ENCODE results near the gene GFRA4. TPM values are rescaled to one million over a fixed set of nuclear protein-coding genes. Genes with fewer than 3 reads are reported as not detected.

The GFRA4 gene, protein sequence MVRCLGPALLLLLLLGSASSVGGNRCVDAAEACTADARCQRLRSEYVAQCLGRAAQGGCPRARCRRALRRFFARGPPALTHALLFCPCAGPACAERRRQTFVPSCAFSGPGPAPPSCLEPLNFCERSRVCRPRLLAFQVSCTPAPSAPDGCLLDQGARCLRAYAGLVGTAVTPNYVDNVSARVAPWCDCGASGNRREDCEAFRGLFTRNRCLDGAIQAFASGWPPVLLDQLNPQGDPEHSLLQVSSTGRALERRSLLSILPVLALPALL
- total RNA-seq (2021): not detected in 2 replicates
- Bru-seq, nascent RNA: not detected
- BruChase-seq, experiment 1, labeled RNA remaining after a 2-hour chase: not detected
- not detected for BruChase-seq, experiment 2, labeled RNA remaining after a 6-hour chase
- long read RNA-seq: 0 reads

DNA sequence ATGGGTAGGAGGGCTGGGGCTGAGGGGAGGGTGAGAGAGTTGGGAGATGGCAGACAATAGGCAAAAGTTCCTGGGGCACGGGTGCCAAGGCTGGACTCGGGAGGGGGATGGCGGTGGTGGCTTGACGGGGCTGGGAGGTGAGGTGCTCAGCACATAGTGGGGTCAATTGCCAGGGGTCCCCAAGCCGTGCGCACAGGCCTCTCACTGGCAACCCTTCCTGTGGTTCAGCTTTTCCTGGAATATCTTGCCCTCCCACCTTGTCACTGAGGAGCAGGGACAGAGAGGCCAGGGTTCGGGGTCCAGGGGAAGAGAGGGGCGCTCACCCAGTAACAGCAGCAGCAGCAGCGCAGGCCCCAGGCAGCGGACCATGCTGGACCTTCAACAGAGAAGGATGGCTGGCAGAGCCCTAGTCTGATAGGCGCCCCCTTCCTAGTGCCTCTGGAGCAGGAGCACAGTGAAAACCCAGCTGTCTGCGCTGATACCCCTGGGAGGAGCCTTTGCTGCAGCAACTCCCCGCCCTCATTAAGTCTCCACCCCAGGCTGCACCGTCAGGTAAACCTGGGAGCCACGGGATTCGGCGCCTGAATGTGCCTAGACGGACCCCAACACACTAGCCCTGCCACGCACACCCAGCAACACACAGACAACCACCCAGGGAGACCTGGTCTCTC, at the start of gene GFRA4:
Gene GFRA4, minus strand, starts transcription at position 369 of the 671 bp plus-strand sequence. Its CDS starts 0 bp downstream, at position 369.
- intact Hi-C loops (cut with micrococcal nuclease; ENCODE audit: unreplicated experiment): no loop called here
- POLR2A ChIA-PET (ENCODE audit: low non-redundant PET): no interaction called here
- H3K36me3 ChIP-seq (ENCODE audit: insufficient read depth, low read length, poor library complexity, severe bottlenecking): no peaks in the 10 kb centered on the region

DNA sequence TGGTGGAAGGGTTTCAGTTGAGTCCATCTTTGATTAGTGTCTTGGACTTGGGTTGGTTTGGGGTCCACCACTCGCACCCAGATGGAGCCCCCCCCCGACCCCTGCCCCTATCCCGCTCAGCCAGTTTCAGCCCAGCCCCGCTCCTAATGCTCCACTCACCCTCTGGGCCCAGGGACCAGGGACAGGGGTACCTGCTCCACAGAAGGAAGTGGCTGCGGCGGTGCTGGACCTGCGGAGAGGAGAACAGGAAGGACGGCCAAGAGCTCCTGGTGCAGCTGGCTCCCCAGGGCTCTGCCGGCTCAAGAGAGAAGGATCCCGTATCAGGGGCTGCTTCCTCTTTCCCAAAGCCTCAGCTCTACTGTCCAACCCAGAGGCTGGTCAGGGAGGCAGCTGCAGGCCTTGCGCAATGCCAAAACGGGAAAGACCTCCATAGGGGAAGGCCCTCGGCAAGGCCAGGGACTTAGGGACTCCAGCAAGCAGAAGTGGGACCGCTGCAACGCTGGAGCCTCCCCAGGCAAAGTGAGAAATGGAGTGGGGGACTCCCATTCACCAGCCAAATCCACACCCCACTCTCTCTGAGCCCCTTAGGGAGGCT, 49.2 kb upstream of the GFRA4 start, which contains the start of gene SIGLEC1:
Gene SIGLEC1, minus strand, starts transcription at position 322 of the 595 bp plus-strand sequence. CDS start 5,472 bp downstream, outside the sequence.
- Histone ChIP-seq H3K36me3 (ENCODE audit: insufficient read depth, low read length, poor library complexity, severe bottlenecking) (no peaks in the 10 kb centered on the region), H3K4me3 (ENCODE audit: low read depth, low read length, poor library complexity, severe bottlenecking) (no peak within 1 kb of the TSS), H3K27ac (ENCODE audit: low read depth, low read length, poor library complexity, severe bottlenecking) (no peak within 1 kb of the TSS), H3K9me3 (ENCODE audit: low read depth, low read length, poor library complexity, severe bottlenecking) (no peaks in the 10 kb centered on the region), H3K4me1 (ENCODE audit: insufficient read depth, low read length, poor library complexity, severe bottlenecking) (no peaks in the 10 kb centered on the region), H3K27me3 (replicated peaks; ENCODE audit: insufficient read depth, low read depth, low read length, poor library complexity) (no peaks in the 10 kb centered on the region)
- DNase-seq (ENCODE audit: low spot score): no peak
- ChIA-PET CTCF (interaction anchor here (0.6 kb wide), 1 partner anchor 59 kb away, joined by 11 read pairs; no protein-coding TSS in a partner anchor), POLR2A (ENCODE audit: low non-redundant PET) (interaction anchor here (0.6 kb wide), 1 partner anchor 492 kb away, joined by 6 read pairs; no protein-coding TSS in a partner anchor)
- intact Hi-C loops (cut with micrococcal nuclease; ENCODE audit: unreplicated experiment): loop anchor here (5.0 kb wide), 2 partner anchors 150 to 495 kb away; no protein-coding TSS in a partner anchor
- BruUV-seq (replicated peaks): no TSS peak
- TF ChIP-seq, protein P1, sequence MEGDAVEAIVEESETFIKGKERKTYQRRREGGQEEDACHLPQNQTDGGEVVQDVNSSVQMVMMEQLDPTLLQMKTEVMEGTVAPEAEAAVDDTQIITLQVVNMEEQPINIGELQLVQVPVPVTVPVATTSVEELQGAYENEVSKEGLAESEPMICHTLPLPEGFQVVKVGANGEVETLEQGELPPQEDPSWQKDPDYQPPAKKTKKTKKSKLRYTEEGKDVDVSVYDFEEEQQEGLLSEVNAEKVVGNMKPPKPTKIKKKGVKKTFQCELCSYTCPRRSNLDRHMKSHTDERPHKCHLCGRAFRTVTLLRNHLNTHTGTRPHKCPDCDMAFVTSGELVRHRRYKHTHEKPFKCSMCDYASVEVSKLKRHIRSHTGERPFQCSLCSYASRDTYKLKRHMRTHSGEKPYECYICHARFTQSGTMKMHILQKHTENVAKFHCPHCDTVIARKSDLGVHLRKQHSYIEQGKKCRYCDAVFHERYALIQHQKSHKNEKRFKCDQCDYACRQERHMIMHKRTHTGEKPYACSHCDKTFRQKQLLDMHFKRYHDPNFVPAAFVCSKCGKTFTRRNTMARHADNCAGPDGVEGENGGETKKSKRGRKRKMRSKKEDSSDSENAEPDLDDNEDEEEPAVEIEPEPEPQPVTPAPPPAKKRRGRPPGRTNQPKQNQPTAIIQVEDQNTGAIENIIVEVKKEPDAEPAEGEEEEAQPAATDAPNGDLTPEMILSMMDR (conservative IDR thresholded peaks at IDR 0.05; ENCODE audit: low read depth, low read length): no peak
- no peak for TF ChIP-seq EZH2 (IDR thresholded peaks at IDR 0.05; ENCODE audit: borderline replicate concordance, low read depth, low read length, poor library complexity, severe bottlenecking)

More for the DNA sequence above, at the start of gene GFRA4:
- no TSS peak for BruUV-seq (replicated peaks)
- Histone ChIP-seq H3K27ac (ENCODE audit: low read depth, low read length, poor library complexity, severe bottlenecking) (no peak within 1 kb of the TSS), H3K4me3 (ENCODE audit: low read depth, low read length, poor library complexity, severe bottlenecking) (no peak within 1 kb of the TSS), H3K27me3 (replicated peaks; ENCODE audit: insufficient read depth, low read depth, low read length, poor library complexity) (peaks cover 36% of the 10 kb centered on the region), H3K4me1 (ENCODE audit: insufficient read depth, low read length, poor library complexity, severe bottlenecking) (peaks cover 9% of the 10 kb centered on the region), H3K9me3 (ENCODE audit: low read depth, low read length, poor library complexity, severe bottlenecking) (no peaks in the 10 kb centered on the region)
- no peak for TF ChIP-seq EZH2 (IDR thresholded peaks at IDR 0.05; ENCODE audit: borderline replicate concordance, low read depth, low read length, poor library complexity, severe bottlenecking)
- TF ChIP-seq, protein P1 (conservative IDR thresholded peaks at IDR 0.05; ENCODE audit: low read depth, low read length): no peak
- no peak for DNase-seq (ENCODE audit: low spot score)
- CTCF ChIA-PET: no interaction called here

DNA sequence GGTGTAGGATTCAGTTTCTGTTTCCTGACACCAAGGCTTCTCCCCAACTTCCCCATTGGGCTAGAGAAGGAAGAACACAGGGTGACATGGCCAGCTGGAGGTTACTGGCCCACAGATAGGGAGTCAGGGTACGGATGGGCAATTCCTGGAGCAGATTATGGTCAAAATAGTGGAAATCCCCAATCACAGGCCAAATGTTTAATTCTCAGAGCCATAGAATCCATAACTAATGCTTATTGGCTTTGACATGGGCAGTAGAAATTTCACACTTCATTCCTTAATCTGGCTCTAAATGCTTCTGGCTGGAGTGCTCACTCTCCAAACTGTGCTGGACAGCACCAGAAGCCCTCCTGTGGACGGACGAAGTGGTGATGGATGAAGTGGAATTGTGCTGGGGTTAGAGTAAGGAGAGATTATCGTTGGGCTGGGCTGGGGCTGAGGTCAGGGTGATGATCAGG, 48.3 kb upstream of the GFRA4 start:
- Histone ChIP-seq H3K4me3 (ENCODE audit: low read depth, low read length, poor library complexity, severe bottlenecking) (no peak overlapping the region), H3K4me1 (ENCODE audit: insufficient read depth, low read length, poor library complexity, severe bottlenecking) (no peaks in the 10 kb centered on the region), H3K27ac (ENCODE audit: low read depth, low read length, poor library complexity, severe bottlenecking) (no peak overlapping the region), H3K36me3 (ENCODE audit: insufficient read depth, low read length, poor library complexity, severe bottlenecking) (no peaks in the 10 kb centered on the region), H3K9me3 (ENCODE audit: low read depth, low read length, poor library complexity, severe bottlenecking) (no peaks in the 10 kb centered on the region), H3K27me3 (replicated peaks; ENCODE audit: insufficient read depth, low read depth, low read length, poor library complexity) (no peaks in the 10 kb centered on the region)
- DNase-seq (ENCODE audit: low spot score): no peak
- ChIA-PET CTCF (interaction anchor here (0.6 to 2.4 kb wide), 7 partner anchors 13 to 422 kb away, joined by 3 to 25 read pairs (median 5); no protein-coding TSS in a partner anchor), POLR2A (ENCODE audit: low non-redundant PET) (no interaction called here)
- TF ChIP-seq EZH2 (IDR thresholded peaks at IDR 0.05; ENCODE audit: borderline replicate concordance, low read depth, low read length, poor library complexity, severe bottlenecking): no peak
- no TSS peak for BruUV-seq (replicated peaks)
- intact Hi-C loops (cut with micrococcal nuclease; ENCODE audit: unreplicated experiment): loop anchor here (1.0 to 5.0 kb wide), 3 partner anchors 35 to 494 kb away; no protein-coding TSS in a partner anchor

Data from A673 (cell line).